Ectodermal cell (in vitro differentiated cells): ENCODE data around the gene ACOD1.

ENCODE experiments used
- H3K27ac ChIP-seq: 2 replicates; pipeline ENCODE4 v1.7.0; 2013; ENCODE audit warnings: mild to moderate bottlenecking, low read depth, low read length; ENCODE audit not compliant: insufficient read depth, poor library complexity, severe bottlenecking
- H3K27me3 ChIP-seq: 2 replicates; pipeline ENCODE4 v1.7.0; 2013; ENCODE audit warnings: mild to moderate bottlenecking, low read length; ENCODE audit not compliant: insufficient read depth, control insufficient read depth, poor library complexity, severe bottlenecking
- H3K36me3 ChIP-seq: one replicate; pipeline ENCODE4 v1.7.0; 2013; ENCODE audit warnings: low read length; ENCODE audit not compliant: control insufficient read depth, insufficient read depth
- H3K4me1 ChIP-seq: one replicate; pipeline ENCODE4 v1.7.0; 2013; ENCODE audit warnings: low read length; ENCODE audit not compliant: control insufficient read depth, insufficient read depth
- H3K4me3 ChIP-seq: 2 replicates; pipeline ENCODE4 v1.7.0; 2013; ENCODE audit warnings: low read depth, low read length, control low read depth; ENCODE audit not compliant: insufficient read depth
- H3K9me3 ChIP-seq: 2 replicates; pipeline ENCODE4 v1.7.0; 2013; ENCODE audit warnings: mild to moderate bottlenecking, low read length, moderate library complexity; ENCODE audit not compliant: control insufficient read depth
- WGBS, 2 experiments: methylation state at CpG; one replicate each; pipeline ENCODE4 v1.1.7; 2013; ENCODE audit warnings: missing lambda C conversion rate in 2 of 2; 5-methylcytosine and 5-hydroxymethylcytosine counted together

ACOD1 gene

DNA sequence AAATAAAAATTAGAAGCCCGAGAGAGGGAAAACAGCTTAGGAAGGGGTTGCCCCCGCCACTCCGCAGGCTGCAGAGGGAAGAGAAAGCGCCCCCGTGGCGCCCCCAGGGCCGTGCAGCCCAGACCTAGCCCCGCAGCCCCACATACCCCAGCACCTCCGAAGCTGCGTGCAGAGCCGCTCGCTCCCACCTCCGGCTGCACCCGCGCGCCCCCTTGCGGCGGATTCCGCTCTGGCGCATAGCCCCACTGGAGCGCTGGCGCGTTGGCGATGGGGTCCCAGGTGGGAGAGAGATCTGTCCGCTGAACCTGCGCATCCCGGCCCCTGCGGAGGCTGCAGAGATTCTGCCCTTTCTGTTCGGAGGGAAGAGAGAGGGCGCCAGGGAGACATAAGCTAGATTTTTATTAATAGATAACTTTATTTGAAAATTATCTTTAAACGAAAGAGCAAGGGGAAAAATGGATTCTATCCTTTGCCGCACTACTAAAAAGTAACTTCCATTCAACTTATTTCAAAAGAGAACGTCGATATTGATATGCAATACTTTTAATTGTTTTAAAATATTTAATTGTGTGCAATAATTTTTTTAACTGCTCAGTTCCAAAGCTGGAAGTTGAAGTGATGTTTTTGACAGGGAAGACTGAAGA lies 31.9 kb downstream of the ACOD1 start:
- no peak overlapping the region for H3K4me3 ChIP-seq
- no peaks in the 10 kb centered on the region for H3K4me1 ChIP-seq
- no peak overlapping the region for H3K27ac ChIP-seq
- H3K36me3 ChIP-seq, result no peaks in the 10 kb centered on the region
- peaks cover 25% of the 10 kb centered on the region for H3K27me3 ChIP-seq
- WGBS, 2 experiments, result 0 to 7% methylated on average over 28 to 31 of the region's 34 CpGs
- no peaks in the 10 kb centered on the region for H3K9me3 ChIP-seq

DNA sequence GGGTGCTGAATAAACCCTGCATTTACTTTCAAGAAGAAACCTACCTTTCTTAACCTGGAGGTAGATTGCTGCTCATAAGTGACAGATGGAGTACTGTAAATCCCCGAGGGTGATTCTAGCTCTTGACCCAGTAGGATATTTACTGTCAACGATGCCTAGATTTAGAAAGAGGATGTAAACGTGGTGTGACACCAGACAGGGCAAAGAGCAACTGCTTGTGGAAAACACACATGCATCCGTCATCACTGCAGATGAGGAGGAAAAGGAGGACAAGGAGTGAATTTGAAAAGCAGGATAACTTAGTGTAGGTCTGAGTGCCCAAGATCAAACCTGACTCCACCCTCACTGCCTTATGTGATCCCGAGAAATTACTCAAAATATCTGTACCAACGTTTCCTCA lies 33.8 kb downstream of the ACOD1 start:
- Histone ChIP-seq H3K9me3 (no peaks in the 10 kb centered on the region), H3K4me1 (no peaks in the 10 kb centered on the region), H3K27ac (no peak overlapping the region), H3K4me3 (no peak overlapping the region), H3K27me3 (peaks cover 25% of the 10 kb centered on the region), H3K36me3 (no peaks in the 10 kb centered on the region)
- WGBS, 2 experiments, result 87 to 89% methylated on average over 6 of the region's 6 CpGs

DNA sequence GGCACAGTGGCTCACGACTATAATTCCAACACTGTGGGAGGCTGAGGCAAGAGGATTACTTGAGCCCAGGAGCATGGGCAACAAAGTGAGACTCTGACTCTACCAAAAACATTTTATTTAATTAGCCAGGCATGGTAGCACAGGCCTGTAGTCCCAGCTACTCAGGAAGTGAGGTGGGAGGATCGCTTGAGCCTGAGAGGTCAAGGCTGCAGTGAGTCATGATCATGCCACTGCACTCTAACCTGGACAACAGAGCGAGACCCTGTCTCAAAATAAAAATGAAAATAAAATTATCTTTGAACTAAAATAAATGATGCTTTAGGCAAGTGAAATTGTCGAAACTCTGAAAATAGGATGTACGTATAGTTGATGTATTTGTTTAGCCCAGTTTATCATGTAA lies 35.4 kb downstream of the ACOD1 start:
- 88 to 90% methylated on average over 4 of the region's 5 CpGs for WGBS, 2 experiments
- no peaks in the 10 kb centered on the region for H3K9me3 ChIP-seq
- no peaks in the 10 kb centered on the region for H3K4me1 ChIP-seq
- no peak overlapping the region for H3K27ac ChIP-seq
- peaks cover 25% of the 10 kb centered on the region for H3K27me3 ChIP-seq
- H3K4me3 ChIP-seq, result no peak overlapping the region
- H3K36me3 ChIP-seq, result no peaks in the 10 kb centered on the region

DNA sequence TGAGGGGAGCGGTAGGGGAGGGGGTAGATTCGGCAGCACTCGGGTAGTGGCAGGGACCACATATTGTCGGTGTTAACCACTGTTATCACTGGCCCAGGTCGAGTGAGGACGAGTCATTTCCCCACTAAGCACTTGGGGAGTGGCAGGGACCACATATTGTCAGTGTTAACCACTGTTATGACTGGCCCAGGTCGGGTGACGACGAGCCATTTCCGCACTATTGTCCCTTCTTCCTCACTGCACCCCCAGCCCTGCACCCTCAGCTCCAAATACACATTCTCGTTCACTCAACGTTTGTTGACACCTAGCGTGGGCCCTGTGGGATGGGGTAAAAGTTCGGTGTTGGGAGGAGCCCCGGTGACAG lies 43.1 kb downstream of the ACOD1 start:
- H3K4me1 ChIP-seq, result peaks cover 6% of the 10 kb centered on the region
- H3K27ac ChIP-seq, result no peak overlapping the region
- peaks cover 8% of the 10 kb centered on the region for H3K27me3 ChIP-seq
- WGBS, 2 experiments, result 40 to 45% methylated on average over 15 of the region's 15 CpGs
- H3K9me3 ChIP-seq, result no peaks in the 10 kb centered on the region
- peak overlapping the region; percentile 83 for H3K4me3 ChIP-seq
- H3K36me3 ChIP-seq, result peaks cover under 1% of the 10 kb centered on the region

DNA sequence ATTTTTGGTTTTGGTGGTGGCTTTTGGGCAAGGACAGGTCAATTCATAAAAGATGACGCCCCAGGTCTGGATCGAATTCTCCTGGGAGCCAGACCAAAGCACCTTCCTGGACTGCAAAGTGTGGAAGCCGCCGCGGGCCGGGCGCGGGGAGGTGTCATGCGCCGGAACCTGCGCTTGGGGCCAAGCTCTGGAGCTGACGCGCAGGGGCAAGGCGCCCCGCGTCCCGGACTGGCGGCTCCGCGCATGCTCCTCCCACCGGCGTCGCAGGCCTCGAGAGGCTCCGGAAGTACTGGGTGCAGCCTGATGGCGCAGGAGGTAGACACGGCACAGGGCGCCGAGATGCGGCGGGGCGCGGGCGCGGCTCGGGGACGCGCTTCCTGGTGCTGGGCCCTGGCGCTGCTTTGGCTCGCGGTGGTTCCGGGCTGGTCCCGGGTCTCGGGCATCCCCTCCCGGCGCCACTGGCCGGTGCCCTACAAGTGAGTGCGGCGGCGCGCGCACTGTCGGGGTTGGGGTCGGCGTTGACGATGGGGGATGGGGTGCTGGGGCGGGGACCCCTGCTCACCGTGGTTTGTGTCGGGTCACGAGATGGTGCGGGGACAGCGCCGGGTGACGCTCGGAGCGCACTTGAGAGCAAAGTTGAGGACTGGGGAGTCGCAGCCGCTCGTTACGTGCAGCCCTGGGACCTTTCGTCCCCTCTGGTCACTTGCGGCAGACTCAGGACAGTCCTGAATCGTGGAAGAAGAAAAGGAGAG lies 43.7 kb downstream of the ACOD1 start, which contains the start of gene CLN5:
TSS of gene CLN5 (plus strand) at position 286 of the 752 bp plus-strand sequence. CDS start at position 304, 18 bp downstream.
- Histone ChIP-seq H3K27ac (peak within 1 kb of the TSS; percentile 61), H3K27me3 (peaks cover 8% of the 10 kb centered on the region), H3K4me1 (peaks cover 6% of the 10 kb centered on the region), H3K36me3 (peaks cover 6% of the 10 kb centered on the region), H3K4me3 (peak within 1 kb of the TSS; percentile 83), H3K9me3 (no peaks in the 10 kb centered on the region)
- 1% methylated on average over 73 of the region's 73 CpGs for WGBS, 2 experiments

DNA sequence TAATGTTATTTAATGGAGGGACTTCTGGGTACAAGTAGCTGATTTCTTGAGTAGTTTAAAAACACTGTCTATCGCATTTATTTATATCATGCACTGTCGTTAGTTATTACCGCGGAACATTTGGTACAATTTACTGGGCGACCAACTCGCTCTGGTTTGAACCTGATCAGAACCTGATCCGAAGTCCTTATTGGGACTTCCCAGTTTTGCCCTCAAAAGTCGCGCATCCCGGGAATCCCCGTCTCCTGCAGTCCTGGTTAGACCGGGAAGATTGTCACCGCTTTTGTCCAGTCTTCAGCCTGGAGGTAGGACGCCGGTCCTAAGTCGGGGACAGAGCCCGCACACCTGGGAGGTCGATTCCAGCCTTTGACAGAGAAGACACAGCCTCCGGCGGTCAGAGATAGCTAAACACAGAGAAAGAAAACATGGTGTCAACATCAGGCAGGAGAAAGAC lies 44.3 kb downstream of the ACOD1 start:
- Histone ChIP-seq H3K4me1 (peaks cover 6% of the 10 kb centered on the region), H3K36me3 (peaks cover 7% of the 10 kb centered on the region), H3K27me3 (peaks cover 8% of the 10 kb centered on the region), H3K9me3 (no peaks in the 10 kb centered on the region), H3K27ac (peak overlapping the region; percentile 61), H3K4me3 (peak overlapping the region; percentile 83)
- 0 to 1% methylated on average over 20 of the region's 20 CpGs for WGBS, 2 experiments

DNA sequence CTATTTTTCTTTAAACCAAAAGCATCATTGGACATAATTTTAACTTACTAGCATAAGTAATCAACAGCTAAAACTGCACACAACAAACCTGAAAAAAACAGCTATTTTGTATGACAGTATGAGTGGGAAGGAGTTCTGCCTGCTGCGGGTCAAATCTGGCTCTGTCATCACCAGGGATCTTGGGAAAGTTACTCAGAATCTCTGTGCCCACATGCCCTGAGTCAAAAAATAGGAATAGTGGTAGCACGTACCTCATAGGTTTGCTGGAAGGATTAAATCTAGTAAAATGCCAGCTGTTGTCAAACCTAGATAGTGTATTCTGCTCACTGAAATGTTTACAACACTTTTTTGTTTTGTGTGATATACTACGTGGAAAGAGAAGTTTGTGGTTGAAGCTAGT lies 44.7 kb downstream of the ACOD1 start:
- Histone ChIP-seq H3K27me3 (peaks cover 8% of the 10 kb centered on the region), H3K9me3 (no peaks in the 10 kb centered on the region), H3K27ac (no peak overlapping the region), H3K4me3 (peak overlapping the region; percentile 83), H3K4me1 (peaks cover 6% of the 10 kb centered on the region), H3K36me3 (peaks cover 7% of the 10 kb centered on the region)
- 70 to 73% methylated on average over 3 of the region's 3 CpGs for WGBS, 2 experiments

DNA sequence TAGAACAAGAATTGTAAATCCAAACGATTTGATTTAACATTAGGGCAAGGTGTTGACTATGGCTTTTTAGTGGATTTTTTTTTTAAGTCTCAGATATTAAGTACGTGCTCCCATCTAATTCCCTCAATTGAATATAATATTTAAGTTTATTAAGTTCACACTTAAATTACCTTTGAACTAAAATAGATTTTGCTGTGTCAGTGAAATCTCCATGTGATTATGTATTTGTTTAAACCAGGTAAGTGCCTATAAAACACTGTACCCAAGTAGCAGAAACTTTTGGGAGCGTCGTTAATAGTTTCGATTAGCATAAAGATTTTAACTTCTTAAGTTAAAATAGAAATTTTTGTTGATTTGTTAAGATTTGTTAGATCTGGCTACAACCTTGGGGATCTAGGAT lies 45.2 kb downstream of the ACOD1 start:
- Histone ChIP-seq H3K9me3 (no peaks in the 10 kb centered on the region), H3K4me3 (no peak overlapping the region), H3K4me1 (peaks cover 6% of the 10 kb centered on the region), H3K27ac (no peak overlapping the region), H3K27me3 (peaks cover 8% of the 10 kb centered on the region), H3K36me3 (peaks cover 7% of the 10 kb centered on the region)
- WGBS, 2 experiments, result 91 to 98% methylated on average over 3 of the region's 5 CpGs

DNA sequence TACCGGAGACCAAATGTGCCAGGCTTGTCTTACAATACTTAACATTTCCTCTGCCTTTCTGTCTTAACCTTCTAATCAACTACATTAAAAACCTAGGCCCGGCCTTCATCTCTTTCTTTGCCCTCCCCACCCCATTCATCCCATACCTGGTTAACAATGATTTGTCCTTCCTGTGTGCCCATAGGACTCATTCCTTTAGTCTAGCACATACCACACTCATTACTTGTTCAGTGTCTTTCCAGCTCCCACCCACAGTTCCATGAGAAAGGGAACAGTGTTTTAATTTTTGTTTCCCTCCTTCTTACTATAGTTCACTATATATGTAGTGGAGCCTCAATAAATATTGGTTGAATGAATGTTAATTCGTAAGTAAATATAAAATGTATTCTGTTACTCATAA lies 46.0 kb downstream of the ACOD1 start:
- no peaks in the 10 kb centered on the region for H3K9me3 ChIP-seq
- H3K4me1 ChIP-seq, result peaks cover 6% of the 10 kb centered on the region
- H3K27ac ChIP-seq, result no peak overlapping the region
- 92 to 95% methylated on average over 2 of the region's 3 CpGs for WGBS, 2 experiments
- H3K27me3 ChIP-seq, result peaks cover 8% of the 10 kb centered on the region
- no peak overlapping the region for H3K4me3 ChIP-seq
- peaks cover 10% of the 10 kb centered on the region for H3K36me3 ChIP-seq

DNA sequence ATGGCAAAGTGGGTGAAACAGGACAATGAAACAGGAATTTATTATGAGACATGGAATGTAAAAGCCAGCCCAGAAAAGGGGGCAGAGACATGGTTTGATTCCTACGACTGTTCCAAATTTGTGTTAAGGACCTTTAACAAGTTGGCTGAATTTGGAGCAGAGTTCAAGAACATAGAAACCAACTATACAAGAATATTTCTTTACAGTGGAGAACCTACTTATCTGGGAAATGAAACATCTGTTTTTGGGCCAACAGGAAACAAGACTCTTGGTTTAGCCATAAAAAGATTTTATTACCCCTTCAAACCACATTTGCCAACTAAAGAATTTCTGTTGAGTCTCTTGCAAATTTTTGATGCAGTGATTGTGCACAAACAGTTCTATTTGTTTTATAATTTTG lies 52.2 kb downstream of the ACOD1 start:
- H3K36me3 ChIP-seq, result peaks cover 11% of the 10 kb centered on the region
- H3K4me3 ChIP-seq, result no peak overlapping the region
- H3K27me3 ChIP-seq, result no peaks in the 10 kb centered on the region
- no peaks in the 10 kb centered on the region for H3K4me1 ChIP-seq
- H3K9me3 ChIP-seq, result no peaks in the 10 kb centered on the region
- no peak overlapping the region for H3K27ac ChIP-seq
- 87 to 100% methylated on average over 1 of the region's 1 CpG for WGBS, 2 experiments
